Stimulated activated naive CD4-positive, alpha-beta T cell (primary cell): Measurements from ENCODE around the gene KATNB1.
"Not testable (repeated sequence)": the region's sequence is repeated elsewhere in the genome, so short reads cannot be mapped to it uniquely, and the experiment has no call there.

ENCODE experiments used
- DNase-seq, 6 experiments: peaks; one replicate each; lab custom pipeline; 2025; lab: John Stamatoyannopoulos, UW

KATNB1 gene

DNA sequence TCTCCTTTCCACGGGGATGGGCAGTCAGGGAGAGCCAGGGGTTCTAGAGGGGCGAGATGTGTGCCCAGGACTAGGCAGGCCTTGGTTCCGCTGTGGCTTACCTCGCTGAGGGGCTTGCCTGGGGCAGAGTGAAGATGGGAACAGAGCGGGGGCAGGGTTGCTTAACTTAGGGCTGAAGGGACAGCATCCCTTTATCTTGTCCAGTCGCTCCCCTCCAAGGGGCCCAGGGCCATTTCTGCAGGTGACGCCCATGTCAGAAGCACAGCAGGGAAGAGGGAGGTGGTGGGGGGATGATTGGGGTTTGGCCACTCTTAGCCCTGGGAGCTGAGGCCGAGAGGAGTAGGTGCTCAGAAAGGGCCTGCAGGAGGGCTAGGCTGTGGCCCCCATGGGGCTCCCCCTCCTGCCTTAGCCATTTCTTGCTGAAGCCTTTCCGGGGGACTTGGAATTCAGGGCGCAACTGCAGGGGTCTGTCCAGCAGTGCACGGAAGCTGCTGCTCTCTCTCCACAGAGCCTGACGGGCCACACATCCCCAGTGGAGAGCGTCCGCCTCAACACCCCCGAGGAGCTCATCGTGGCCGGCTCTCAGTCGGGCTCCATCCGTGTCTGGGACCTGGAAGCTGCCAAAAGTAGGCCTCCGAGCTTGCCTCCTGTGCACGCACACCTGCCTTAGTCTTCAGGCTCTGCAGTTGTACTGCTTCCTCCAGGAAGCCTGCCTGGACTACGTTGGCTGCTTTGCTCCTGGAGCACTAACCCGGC, 8.5 kb downstream of the KATNB1 start:
- no peak for DNase-seq

DNA sequence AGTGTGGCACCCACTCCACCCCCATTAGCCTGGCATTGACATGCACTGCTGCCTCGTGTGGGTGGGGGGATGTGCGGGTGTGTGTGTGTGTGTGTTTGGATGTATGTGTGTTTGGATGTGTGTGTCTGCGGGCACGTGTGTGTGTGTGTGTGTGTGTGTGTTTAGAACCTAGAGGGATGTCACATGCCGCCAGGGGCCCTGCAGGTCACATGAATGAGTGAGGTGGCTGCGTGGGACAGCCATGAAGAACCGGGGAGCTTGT, 9.0 kb downstream of the KATNB1 start:
- DNase-seq: no peak

GRCh38 chr16:57745768-57746167, 10.2 kb downstream of the KATNB1 start:
- no peak for DNase-seq

DNA sequence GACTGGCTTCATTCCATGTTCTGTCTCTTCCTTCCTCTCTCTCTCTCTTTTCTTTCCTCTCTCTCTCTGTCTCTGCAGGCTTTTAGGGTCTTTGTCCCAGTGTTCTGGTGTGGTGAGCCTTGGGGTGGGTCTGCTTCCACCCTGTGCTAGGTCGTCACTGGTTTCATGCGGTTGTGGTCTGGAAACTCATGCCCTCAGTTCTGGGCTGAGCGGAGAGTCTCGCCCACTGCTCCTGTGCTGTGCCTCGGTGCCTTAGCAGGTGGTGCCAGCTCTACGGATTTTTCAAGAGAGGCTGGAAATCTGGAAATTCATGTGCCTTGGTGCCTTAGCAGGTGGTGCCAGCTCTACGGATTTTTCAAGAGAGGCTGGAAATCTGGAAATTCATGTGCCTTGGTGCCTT, 10.7 kb downstream of the KATNB1 start:
- not testable (repeated sequence) for DNase-seq

DNA sequence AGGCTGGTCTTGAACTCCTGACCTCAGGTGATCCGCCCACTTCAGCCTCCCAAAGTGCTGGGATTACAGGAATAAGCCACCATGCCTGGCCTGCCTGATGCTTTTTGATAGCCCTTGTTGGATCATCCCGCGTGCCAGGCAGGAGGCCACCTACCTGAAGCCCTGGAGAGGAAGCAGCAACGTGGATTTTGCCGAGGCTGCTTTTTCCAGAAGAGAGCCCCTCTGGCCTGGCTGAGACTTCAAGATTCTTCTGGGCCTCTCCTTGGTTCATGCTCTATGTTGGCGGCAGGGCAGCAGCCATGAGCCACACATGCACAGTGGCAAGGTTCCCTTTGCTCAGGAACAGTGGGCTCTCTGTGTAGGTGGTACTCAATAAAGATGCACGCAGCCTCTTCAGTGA, 11.5 kb downstream of the KATNB1 start:
- no peak for DNase-seq

- DNase-seq: no peak
Observed at GRCh38 chr16:57747496-57747895, 11.9 kb downstream of the KATNB1 start.

- DNase-seq: no peak
Observed at GRCh38 chr16:57747996-57748395, 12.4 kb downstream of the KATNB1 start.

- DNase-seq: no peak
Observed at GRCh38 chr16:57748596-57748995, 13.0 kb downstream of the KATNB1 start.

- DNase-seq: no peak
Observed at GRCh38 chr16:57749101-57749692, 13.6 kb downstream of the KATNB1 start.

DNA sequence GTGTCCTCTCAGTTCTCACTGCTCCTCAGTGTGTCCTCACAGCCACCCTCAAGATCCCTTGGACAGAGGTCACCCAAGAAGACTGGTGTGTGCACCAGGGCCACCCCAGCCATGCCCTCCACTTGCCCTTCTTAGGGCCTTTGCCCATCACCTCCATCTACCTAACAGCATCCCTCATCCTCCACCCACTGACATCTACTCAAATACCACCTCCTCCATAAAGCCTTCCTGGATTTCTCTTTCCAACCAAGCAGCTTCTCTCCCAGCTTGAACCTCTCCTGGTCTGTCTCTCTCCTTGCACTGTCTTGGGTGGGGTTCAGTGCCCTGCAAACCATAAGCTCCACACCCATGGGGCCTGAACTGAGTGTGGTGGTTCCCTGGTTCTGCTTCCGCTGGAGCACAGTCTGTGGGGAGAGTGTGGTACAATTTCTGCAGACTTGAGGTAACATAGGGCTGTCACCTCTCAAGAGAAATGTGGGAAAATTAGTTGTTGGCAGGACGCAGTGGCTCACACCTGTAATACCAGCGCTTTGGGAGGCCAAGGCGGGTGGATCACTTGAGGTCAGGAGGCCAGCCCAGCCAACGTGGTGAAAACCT, 14.4 kb downstream of the KATNB1 start:
- DNase-seq: no peak

DNA sequence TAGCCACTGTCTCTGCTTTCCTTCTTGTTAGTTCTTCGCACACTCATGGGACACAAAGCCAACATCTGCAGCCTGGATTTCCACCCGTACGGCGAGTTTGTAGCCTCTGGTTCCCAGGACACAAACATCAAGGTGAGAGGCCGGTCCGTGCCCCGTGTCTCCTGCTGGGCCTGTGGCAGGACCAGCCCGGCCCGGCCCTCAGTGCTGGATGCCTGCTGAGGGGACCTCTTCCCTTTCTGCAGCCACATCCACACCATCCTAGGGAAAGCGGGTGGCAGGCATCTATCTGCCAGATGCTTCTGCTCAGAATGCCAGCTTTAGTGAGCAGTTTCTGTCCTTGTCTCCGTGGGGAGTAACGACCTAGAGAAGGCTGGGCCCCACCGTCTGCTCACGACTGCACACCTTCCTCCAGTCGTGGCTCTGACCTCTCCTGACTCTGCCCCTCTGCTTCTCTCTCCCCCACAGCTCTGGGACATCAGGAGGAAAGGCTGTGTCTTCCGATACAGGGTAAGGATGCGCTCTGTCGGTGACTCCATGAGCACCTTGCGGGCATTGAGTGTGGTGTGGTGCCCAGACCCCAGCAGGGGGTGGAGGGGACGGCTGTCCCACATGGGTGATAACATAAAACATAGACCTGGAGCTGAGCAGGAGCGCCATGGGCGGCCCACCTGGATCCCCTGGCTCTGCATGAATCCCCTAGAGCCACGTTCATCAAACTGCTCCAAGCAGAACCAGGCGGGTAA, 15.4 kb downstream of the KATNB1 start:
- no peak for DNase-seq

GRCh38 chr16:57751539-57752202, 16.1 kb downstream of the KATNB1 start:
- no peak for DNase-seq

DNA sequence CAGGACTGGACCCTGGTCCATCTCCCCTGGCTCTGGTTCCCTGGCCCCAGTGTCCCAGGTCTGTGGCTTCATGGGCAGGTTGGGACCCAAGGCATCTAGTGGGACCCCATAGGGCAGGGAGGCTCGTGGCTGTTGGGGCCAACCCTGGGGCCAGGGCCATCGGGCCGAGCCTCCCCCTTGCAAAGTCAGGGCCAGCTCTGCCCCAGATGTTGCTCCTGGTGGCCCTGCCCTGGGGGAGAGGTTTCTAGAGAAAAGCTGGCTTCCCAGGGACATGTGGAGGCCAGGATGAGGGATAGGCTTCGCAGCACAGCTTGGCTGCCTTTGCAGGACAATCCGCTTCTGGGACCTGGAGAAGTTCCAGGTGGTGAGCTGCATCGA, 16.6 kb downstream of the KATNB1 start:
- no peak for DNase-seq

DNA sequence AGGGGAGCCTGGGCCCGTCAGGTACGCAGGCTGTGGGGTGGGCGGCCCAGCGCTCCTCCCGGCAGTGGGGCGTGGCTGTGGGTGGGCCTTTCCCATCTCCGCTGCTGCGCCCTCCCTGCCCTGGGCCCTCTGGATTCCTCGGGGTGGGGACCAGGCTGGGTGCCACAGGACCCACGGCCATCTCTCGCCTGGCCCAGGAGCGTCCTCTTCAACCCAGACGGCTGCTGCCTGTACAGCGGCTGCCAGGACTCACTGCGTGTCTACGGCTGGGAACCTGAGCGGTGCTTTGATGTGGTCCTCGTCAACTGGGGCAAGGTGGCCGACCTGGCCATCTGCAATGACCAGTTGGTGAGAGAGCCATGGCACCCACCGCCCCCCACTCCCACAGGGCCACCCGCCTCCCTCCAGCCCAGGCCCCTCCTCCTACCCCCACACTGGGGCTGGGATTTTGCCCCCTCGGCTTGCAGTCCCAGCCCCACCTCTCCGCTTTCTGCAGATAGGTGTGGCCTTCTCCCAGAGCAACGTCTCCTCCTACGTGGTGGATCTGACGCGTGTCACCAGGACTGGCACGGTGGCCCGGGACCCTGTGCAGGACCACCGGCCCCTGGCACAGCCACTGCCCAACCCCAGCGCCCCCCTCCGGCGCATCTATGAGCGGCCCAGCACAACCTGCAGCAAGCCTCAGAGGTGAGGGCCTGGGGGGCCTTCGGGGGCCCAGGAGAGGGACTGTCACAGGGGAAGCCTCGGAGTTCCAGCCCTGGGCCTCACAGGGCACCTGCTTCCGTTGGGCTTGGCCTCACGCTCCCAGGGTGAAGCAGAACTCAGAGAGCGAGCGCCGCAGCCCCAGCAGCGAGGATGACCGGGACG, 17.2 kb downstream of the KATNB1 start:
- no peak for DNase-seq

DNA sequence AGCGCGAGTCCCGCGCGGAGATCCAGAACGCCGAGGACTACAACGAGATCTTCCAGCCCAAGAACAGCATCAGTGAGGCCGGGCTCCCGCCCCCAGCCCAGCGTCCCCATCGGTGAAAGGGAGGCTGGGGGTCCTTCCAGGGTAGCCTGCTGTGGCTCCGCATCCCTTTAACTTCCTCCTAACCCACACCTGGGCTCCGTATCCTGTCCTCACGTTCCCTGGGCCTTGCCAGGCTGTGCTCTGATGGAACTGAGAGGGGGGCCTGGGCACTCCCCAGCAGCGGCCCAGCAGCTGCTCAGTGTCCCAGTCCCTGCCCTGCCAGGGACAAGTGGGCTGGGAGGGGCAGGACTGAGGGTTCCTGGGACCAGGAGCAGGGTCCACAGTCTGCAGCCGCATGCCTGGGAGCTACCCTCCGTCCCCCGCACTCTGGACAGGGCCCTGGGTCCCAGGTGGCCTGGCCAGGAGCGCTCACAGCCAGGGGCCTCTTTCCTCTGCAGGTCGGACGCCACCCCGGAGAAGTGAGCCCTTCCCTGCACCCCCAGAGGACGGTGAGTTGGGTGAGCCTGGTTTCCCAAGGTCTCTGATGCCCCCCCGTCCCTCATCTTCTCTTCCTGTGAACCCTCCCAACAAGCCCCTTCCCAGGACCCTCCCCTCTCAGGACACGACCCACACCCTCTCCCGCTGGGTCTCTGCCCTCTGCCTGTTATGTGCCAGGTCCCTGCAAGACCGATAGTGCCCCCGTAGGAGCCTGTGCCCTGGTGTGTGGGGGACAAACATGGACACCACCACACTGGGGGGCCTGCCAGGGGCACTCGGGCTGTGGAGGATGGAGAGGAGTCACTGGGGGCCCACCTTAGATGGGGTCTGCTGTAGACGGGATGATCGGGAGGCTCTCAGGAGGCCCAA, 18.1 kb downstream of the KATNB1 start:
- no peak for DNase-seq

- DNase-seq: no peak
Observed at GRCh38 chr16:57754354-57755060, 18.9 kb downstream of the KATNB1 start.

DNA sequence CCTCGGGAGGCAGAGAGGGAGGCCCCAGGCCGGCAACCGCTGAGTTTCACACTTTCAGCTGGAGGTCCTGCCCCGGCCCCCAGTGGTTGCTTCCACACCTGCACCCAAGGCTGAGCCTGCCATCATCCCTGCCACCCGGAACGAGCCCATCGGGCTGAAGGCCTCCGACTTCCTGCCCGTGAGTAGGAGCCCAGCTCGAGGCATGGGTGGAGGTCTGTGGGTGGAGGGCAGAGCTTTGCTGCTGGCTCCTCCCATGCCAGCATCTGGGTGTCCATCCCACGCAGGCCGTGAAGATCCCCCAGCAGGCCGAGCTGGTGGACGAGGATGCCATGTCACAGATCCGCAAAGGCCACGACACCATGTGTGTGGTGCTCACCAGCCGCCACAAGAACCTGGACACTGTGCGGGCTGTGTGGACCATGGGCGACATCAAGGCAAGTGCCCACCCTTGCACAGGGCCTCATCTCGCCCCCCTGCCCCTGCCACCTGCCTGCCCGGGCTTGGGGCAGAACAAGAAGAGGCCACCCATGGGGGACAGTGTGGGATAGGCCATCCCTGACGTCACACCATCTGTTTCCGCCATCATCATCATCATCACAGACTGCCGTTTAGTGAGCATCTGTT, 19.6 kb downstream of the KATNB1 start:
- no peak for DNase-seq

- no peak for DNase-seq
Observed at GRCh38 chr16:57755726-57756423, 20.3 kb downstream of the KATNB1 start.
